ENCODE data around the gene WWOX. TPM values are rescaled to one million over a fixed set of nuclear protein-coding genes. Genes with fewer than 3 reads are reported as not detected.

The WWOX gene
- total RNA-seq, 1 experiment from 2014 or later: 79.9 TPM

DNA sequence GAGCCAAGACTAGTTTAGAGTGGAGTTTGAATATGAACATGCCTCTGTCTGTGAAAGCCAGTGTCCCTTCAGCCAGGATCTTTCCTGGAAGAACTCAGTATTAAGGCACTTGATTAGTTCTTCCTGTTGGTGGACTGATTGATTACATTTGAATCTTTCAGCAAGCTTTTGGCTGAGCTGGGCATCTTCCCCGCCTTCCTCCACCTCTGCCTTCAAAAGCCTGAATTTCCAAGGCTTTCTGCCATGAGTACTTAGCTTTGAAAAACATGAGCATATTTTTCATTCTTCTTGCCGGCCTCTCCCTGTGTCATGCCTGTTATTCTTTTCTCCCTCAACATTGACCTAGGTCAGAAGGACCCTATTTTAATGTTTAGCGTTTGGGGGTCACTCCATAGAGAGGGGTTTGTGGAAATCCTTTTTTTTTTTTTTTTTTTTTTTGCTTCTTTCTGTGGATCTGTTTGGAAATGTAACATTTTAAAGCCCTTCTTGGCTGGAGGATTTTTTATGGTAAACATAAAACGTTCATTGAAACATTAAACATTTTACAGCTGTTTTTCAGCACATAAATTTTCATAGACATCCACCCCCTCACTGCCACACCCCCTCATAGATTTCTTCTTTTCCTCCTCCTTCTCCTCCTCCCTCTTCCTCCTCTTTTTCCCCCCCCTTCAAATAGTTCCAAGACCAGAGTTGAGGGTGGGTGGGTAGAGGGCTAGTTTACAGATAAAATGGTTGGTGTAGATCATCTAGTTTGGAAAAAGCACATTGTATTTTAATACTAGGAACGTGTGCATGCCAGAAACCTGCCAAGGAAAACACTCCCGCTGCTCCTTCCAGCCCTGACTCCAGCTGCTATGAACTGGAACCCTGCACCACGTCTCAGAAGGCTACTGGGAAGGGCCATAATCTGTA, 645.9 kb downstream of the WWOX start:
- DNase-seq (ENCODE audit: low spot score): no peak
- H3K4me1 ChIP-seq (ENCODE audit: insufficient read depth, low read length, poor library complexity, severe bottlenecking): no peaks in the 10 kb centered on the region
- TF ChIP-seq CTCF (conservative IDR thresholded peaks at IDR 0.05; ENCODE audit: low read depth, low read length) (no peak), EZH2 (IDR thresholded peaks at IDR 0.05; ENCODE audit: borderline replicate concordance, low read depth, low read length, poor library complexity, severe bottlenecking) (no peak)
- no peaks in the 10 kb centered on the region for H3K9me3 ChIP-seq (ENCODE audit: low read depth, low read length, poor library complexity, severe bottlenecking)
- no peak overlapping the region for H3K27ac ChIP-seq (ENCODE audit: low read depth, low read length, poor library complexity, severe bottlenecking)
- no peaks in the 10 kb centered on the region for H3K27me3 ChIP-seq (replicated peaks; ENCODE audit: insufficient read depth, low read depth, low read length, poor library complexity)
- ChIA-PET CTCF (no interaction called here), POLR2A (ENCODE audit: low non-redundant PET) (no interaction called here)
- no peaks in the 10 kb centered on the region for H3K36me3 ChIP-seq (ENCODE audit: insufficient read depth, low read length, poor library complexity, severe bottlenecking)
- no peak overlapping the region for H3K4me3 ChIP-seq (ENCODE audit: low read depth, low read length, poor library complexity, severe bottlenecking)
- BruUV-seq (replicated peaks): no TSS peak
- intact Hi-C loops (cut with micrococcal nuclease; ENCODE audit: unreplicated experiment): no loop called here

- TF ChIP-seq EZH2 (IDR thresholded peaks at IDR 0.05; ENCODE audit: borderline replicate concordance, low read depth, low read length, poor library complexity, severe bottlenecking) (no peak), CTCF (conservative IDR thresholded peaks at IDR 0.05; ENCODE audit: low read depth, low read length) (no peak)
- no TSS peak for BruUV-seq (replicated peaks)
- CTCF ChIA-PET: no interaction called here
These were observed 647.3 kb downstream of the WWOX start for GRCh38 chr16:78746718-78747117.

DNA sequence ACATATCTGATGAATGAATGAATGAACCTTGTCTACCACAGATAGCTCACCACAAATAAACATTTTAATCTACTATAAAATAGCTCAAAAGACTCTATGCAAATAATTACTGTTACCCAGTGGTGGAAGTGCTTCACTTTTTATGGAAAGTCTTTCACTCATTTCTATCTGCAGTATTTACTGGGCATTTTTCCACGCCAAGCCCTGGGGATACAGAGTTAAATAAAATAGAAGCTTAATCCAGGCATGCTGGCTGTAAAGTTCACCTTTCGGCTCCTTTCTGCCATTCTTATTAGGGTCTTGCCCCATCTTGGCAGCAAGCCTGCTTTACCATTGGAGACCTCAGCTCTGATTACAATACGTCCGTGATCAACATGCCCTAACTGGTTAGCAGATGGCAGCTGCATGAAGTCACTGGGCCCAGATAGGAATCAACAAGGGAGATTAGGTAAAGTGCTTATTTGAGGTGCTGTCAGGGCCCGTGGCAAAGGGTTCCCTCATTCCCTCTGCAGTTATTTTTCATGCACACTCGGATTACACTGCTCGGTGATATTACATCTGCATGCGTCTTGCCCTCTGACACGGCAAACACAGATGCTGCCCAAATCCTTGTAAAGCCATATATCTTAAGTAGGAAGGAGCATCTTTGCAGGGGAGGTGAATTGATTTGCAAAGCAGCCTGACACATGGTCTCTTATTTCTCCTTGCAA, 648.9 kb downstream of the WWOX start:
- POLR2A ChIA-PET (ENCODE audit: low non-redundant PET): no interaction called here
- no peaks in the 10 kb centered on the region for H3K4me1 ChIP-seq (ENCODE audit: insufficient read depth, low read length, poor library complexity, severe bottlenecking)
- TF ChIP-seq CTCF (conservative IDR thresholded peaks at IDR 0.05; ENCODE audit: low read depth, low read length) (no peak), EZH2 (IDR thresholded peaks at IDR 0.05; ENCODE audit: borderline replicate concordance, low read depth, low read length, poor library complexity, severe bottlenecking) (no peak)
- BruUV-seq (replicated peaks): no TSS peak
- no peaks in the 10 kb centered on the region for H3K36me3 ChIP-seq (ENCODE audit: insufficient read depth, low read length, poor library complexity, severe bottlenecking)
- no peak overlapping the region for H3K4me3 ChIP-seq (ENCODE audit: low read depth, low read length, poor library complexity, severe bottlenecking)
- no peak overlapping the region for H3K27ac ChIP-seq (ENCODE audit: low read depth, low read length, poor library complexity, severe bottlenecking)
- CTCF ChIA-PET: interaction anchor here (0.6 kb wide), 1 partner anchor 1700 kb away, joined by 5 read pairs; no protein-coding TSS in a partner anchor
- intact Hi-C loops (cut with micrococcal nuclease; ENCODE audit: unreplicated experiment): no loop called here
- no peak for DNase-seq (ENCODE audit: low spot score)
- no peaks in the 10 kb centered on the region for H3K9me3 ChIP-seq (ENCODE audit: low read depth, low read length, poor library complexity, severe bottlenecking)
- H3K27me3 ChIP-seq (replicated peaks; ENCODE audit: insufficient read depth, low read depth, low read length, poor library complexity): no peaks in the 10 kb centered on the region

More at GRCh38 chr16:78746718-78747117, 647.3 kb downstream of the WWOX start:
- H3K27me3 ChIP-seq (replicated peaks; ENCODE audit: insufficient read depth, low read depth, low read length, poor library complexity): no peaks in the 10 kb centered on the region
- H3K9me3 ChIP-seq (ENCODE audit: low read depth, low read length, poor library complexity, severe bottlenecking): no peaks in the 10 kb centered on the region
- intact Hi-C loops (cut with micrococcal nuclease; ENCODE audit: unreplicated experiment): no loop called here
- no peak for DNase-seq (ENCODE audit: low spot score)
- no peak overlapping the region for H3K4me3 ChIP-seq (ENCODE audit: low read depth, low read length, poor library complexity, severe bottlenecking)
- no peaks in the 10 kb centered on the region for H3K36me3 ChIP-seq (ENCODE audit: insufficient read depth, low read length, poor library complexity, severe bottlenecking)
- no peaks in the 10 kb centered on the region for H3K4me1 ChIP-seq (ENCODE audit: insufficient read depth, low read length, poor library complexity, severe bottlenecking)
- POLR2A ChIA-PET (ENCODE audit: low non-redundant PET): no interaction called here
- no peak overlapping the region for H3K27ac ChIP-seq (ENCODE audit: low read depth, low read length, poor library complexity, severe bottlenecking)

Measured in A673 (cell line).